K562 (cell line): ENCODE measurements around the gene ETFBKMT. TPM values are rescaled to one million over a fixed set of nuclear protein-coding genes. Genes with fewer than 3 reads are reported as not detected.
A peak's percentile ranks its signal among the peaks of the same experiment; 100 is the strongest.

ENCODE experiments used
- ATAC-seq: fragments of 200-7000 bp; cut with Tn5 transposase; 3 replicates; pipeline ENCODE4 v1.9.1; 2020; ENCODE audit warnings: moderate library complexity
- BruUV-seq: library from RNA; stranded (reverse); fragments of 400-500 nt; replicated peaks from 2 replicates; lab custom pipeline; 2021; lab: Mats Ljungman, UMichigan
- CTCF ChIA-PET: fragments of 300-600 bp; formaldehyde crosslinking; extraction: SDS; loops from one replicate; lab custom pipeline; 2021; ENCODE audit warnings: low intra/inter-chr PET ratio; lab: Yijun Ruan, JAX
- POLR2A ChIA-PET: fragments of 300-600, 350-650 bp; sonication (Branson Sonifier 250); formaldehyde crosslinking; extraction: SDS; loops from one replicate; lab custom pipeline; 2021; ENCODE audit warnings: antibody characterized with exemption, inconsistent platforms; lab: Yijun Ruan, JAX
- DNase-seq, 4 experiments: peaks; one replicate each; pipeline versions ENCODE4 v3.0.0 to v3.0.0-alpha.2; 2011 to 2018; ENCODE audit warnings: low spot score in 3 of 4, mixed read lengths in 3 of 4; ENCODE audit errors: extremely low read depth in 1 of 4
- FAIRE-seq: peaks from 2 replicates; lab custom pipeline; 2011; peaks lifted over from hg19 to GRCh38; lab: Jason Lieb, UNC
- H2AFZ ChIP-seq: 2 replicates; pipeline ENCODE4 v1.6.0; 2011; ENCODE audit warnings: low read depth, low read length, control low read depth, inconsistent platforms
- H3K27ac ChIP-seq: fragments of 200-600 bp; 3 replicates; pipeline ENCODE4 v1.8.0; 2011; ENCODE audit warnings: low read depth, mild to moderate bottlenecking, control low read depth, inconsistent platforms, low read length, moderate library complexity, mixed read lengths; ENCODE audit errors: extremely low read depth
- H3K27me3 ChIP-seq, 2 experiments: fragments of 300-600 bp in 1 of 2; 2 replicates in 1 of 2; 3 replicates in 1 of 2; pipeline versions ENCODE4 v1.6.0 to v1.8.0; 2011; ENCODE audit warnings: inconsistent platforms in 2 of 2, low read length in 2 of 2, mild to moderate bottlenecking in 1 of 2, mixed read lengths in 1 of 2, moderate library complexity in 1 of 2; ENCODE audit not compliant: control insufficient read depth in 2 of 2, insufficient read depth in 2 of 2
- H3K36me3 ChIP-seq: fragments of 300-600 bp; 3 replicates; pipeline ENCODE4 v1.8.0; 2011; ENCODE audit warnings: mild to moderate bottlenecking, low read length, inconsistent platforms; ENCODE audit not compliant: control insufficient read depth, insufficient read depth
- H3K4me1 ChIP-seq, 2 experiments: fragments of 200-600 bp in 1 of 2; replicated peaks in 1 of 2; 2 replicates in 1 of 2; 3 replicates in 1 of 2; pipeline versions ENCODE4 v1.5.1 to v1.8.0; 2011; ENCODE audit warnings: inconsistent platforms in 2 of 2, low read length in 2 of 2, mild to moderate bottlenecking in 1 of 2, mixed read lengths in 1 of 2, moderate library complexity in 1 of 2; ENCODE audit not compliant: control insufficient read depth in 2 of 2, insufficient read depth in 2 of 2
- H3K4me2 ChIP-seq: 2 replicates; pipeline ENCODE4 v1.6.1; 2011; ENCODE audit warnings: low read length, control low read depth, inconsistent platforms, mixed read lengths; ENCODE audit not compliant: insufficient read depth
- H3K4me3 ChIP-seq: fragments of 200-600 bp; sonication (generic), shearing (Covaris generic); 2 replicates; pipeline ENCODE4 v1.5.1; 2016; ENCODE audit warnings: control low read depth, inconsistent platforms
- H3K79me2 ChIP-seq: fragments of 200-600 bp; 3 replicates; pipeline ENCODE4 v1.8.0; 2011; ENCODE audit warnings: low read length, inconsistent platforms; ENCODE audit not compliant: control insufficient read depth, insufficient read depth
- H3K9ac ChIP-seq, 2 experiments: 2 replicates each; pipeline versions ENCODE4 v1.6.0 to v1.6.1; 2011; ENCODE audit warnings: low read depth in 2 of 2, low read length in 2 of 2, control low read depth in 1 of 2, inconsistent platforms in 1 of 2, mild to moderate bottlenecking in 1 of 2, mixed read lengths in 1 of 2; ENCODE audit not compliant: insufficient read depth in 1 of 2
- H3K9me1 ChIP-seq: one replicate; pipeline ENCODE4 v1.6.0; 2011; ENCODE audit warnings: inconsistent platforms, mild to moderate bottlenecking, low read length, moderate library complexity; ENCODE audit not compliant: control insufficient read depth, insufficient read depth
- H3K9me3 ChIP-seq: replicated peaks from 2 replicates; pipeline ENCODE4 v1.5.1; 2011; ENCODE audit warnings: low read depth, low read length, inconsistent platforms; ENCODE audit not compliant: control insufficient read depth, insufficient read depth
- H4K20me1 ChIP-seq: replicated peaks from 2 replicates; pipeline ENCODE4 v1.6.1; 2011; ENCODE audit warnings: low read length, inconsistent platforms, mixed read lengths; ENCODE audit not compliant: control insufficient read depth, insufficient read depth
- CEBPG ChIP-seq, 3 experiments: fragments of 200-800 bp in 1 of 3; sonication (Bioruptor generic) in 1 of 3; sonication (generic) in 1 of 3; formaldehyde crosslinking in 1 of 3; IDR thresholded peaks in 2 of 3; conservative IDR thresholded peaks in 1 of 3; 2 replicates each; pipeline versions ENCODE4 v1.6.1 to v1.8.0; 2016 to 2022; ENCODE audit warnings: missing compliant biosample characterization in 2 of 3, missing genetic modification characterization in 2 of 3, mild to moderate bottlenecking in 1 of 3, missing genetic modification reagents in 1 of 3
- DACH1 ChIP-seq: fragments of 450-650 bp; IDR thresholded peaks from 2 replicates; pipeline ENCODE4 v1.6.1; 2018; ENCODE audit not compliant: partially characterized antibody
- EP300 ChIP-seq: IDR thresholded peaks from 2 replicates; pipeline ENCODE4 v1.6.1; 2012; ENCODE audit warnings: low read length, improper control_type of control experiment
- HNRNPH1 ChIP-seq: fragments of 200-400 bp; formaldehyde crosslinking; optimal IDR thresholded peaks from 2 replicates; pipeline ENCODE3; 2017; ENCODE audit warnings: low read depth, mild to moderate bottlenecking, low read length, moderate library complexity
- NUFIP1 ChIP-seq: fragments of 450-650 bp; IDR thresholded peaks from 2 replicates; pipeline ENCODE4 v1.6.1; 2018; ENCODE audit not compliant: partially characterized antibody
- PHF21A ChIP-seq: fragments of 450-650 bp; IDR thresholded peaks from 2 replicates; pipeline ENCODE4 v1.6.1; 2017; ENCODE audit warnings: low read depth, borderline replicate concordance
- RBFOX2 ChIP-seq: fragments of 200-400 bp; formaldehyde crosslinking; IDR thresholded peaks from 2 replicates; pipeline ENCODE4 v1.6.1; 2017; ENCODE audit warnings: low read depth, mild to moderate bottlenecking, low read length, moderate library complexity
- STAG1 ChIP-seq: sonication (generic); formaldehyde crosslinking; IDR thresholded peaks from 2 replicates; pipeline ENCODE4 v1.5.0; 2020; ENCODE audit warnings: missing genetic modification reagents, borderline replicate concordance
- ZFP30 ChIP-seq: fragments of 250-450 bp; sonication (Bioruptor Pico); IDR thresholded peaks from 2 replicates; pipeline ENCODE4 v1.8.0; 2022; ENCODE audit warnings: moderate library complexity, mild to moderate bottlenecking, inconsistent platforms, borderline replicate concordance
- ZNF143 ChIP-seq: sonication (generic); formaldehyde crosslinking; IDR thresholded peaks from 2 replicates; pipeline ENCODE4 v1.9.0; 2022; ENCODE audit warnings: mild to moderate bottlenecking, missing genetic modification reagents
- WGBS: fragments of 100-300 bp; shearing (Covaris generic); methylation state at CpG from one replicate; pipeline ENCODE4 v1.1.6; 2016; ENCODE audit warnings: low coverage, mixed read lengths; ENCODE audit not compliant: insufficient coverage; ENCODE audit errors: missing lambda C conversion rate; 5-methylcytosine and 5-hydroxymethylcytosine counted together
- in situ Hi-C: fragments of 300-500 bp; cut with MboI; formaldehyde crosslinking; loops from 4 replicates; pipeline ENCODE4 v1.15.0; 2018; ENCODE audit warnings: inconsistent platforms, mixed read lengths
- intact Hi-C: fragments of 100-400 bp; cut with micrococcal nuclease; formaldehyde crosslinking; loops from 2 replicates; pipeline ENCODE4 v1.14.2; 2022
- polyA plus RNA-seq, 8 experiments: library from polyadenylated mRNA; depleted of rRNA in 4 of 8; stranded (reverse) in 5 of 8; unstranded in 3 of 8; fragments of >200 nt; fragmentation: Nextera tagmentation in 2 of 8; fragmentation: Illumina TruSeq in 1 of 8; extraction: Ambion mirVana in 2 of 8; extraction: Trizol in 1 of 8; gene quantifications; 2 replicates each; pipeline versions ENCODE4 v1.2.1 to v1.2.3, GENCODE V29; 2011 to 2014; ENCODE audit warnings: inconsistent platforms in 1 of 8, missing spikeins in 1 of 8
- total RNA-seq, 7 experiments: library from RNA; depleted of rRNA in 6 of 7; stranded (reverse); fragments of >200 nt in 6 of 7; fragmentation: Illumina TruSeq in 2 of 7; extraction: Trizol in 2 of 7; gene quantifications; 2 replicates each; pipeline versions ENCODE4 v1.2.1 to v1.2.3, GENCODE V29; 2011 to 2021; ENCODE audit warnings: low replicate concordance in 1 of 7
- TF ChIP-seq, protein P1 (sequence below): sonication (generic); formaldehyde crosslinking; IDR thresholded peaks from 2 replicates; pipeline ENCODE4 v1.4.0; 2020; ENCODE audit warnings: mild to moderate bottlenecking, missing genetic modification reagents

The ETFBKMT gene
- total and polyA plus RNA-seq, 9 of the 15 experiments (the other 6 are each of a cell fraction or from before 2014, with no cell fraction given) = 0.18 to 1.7 (median 0.96) TPM

DNA sequence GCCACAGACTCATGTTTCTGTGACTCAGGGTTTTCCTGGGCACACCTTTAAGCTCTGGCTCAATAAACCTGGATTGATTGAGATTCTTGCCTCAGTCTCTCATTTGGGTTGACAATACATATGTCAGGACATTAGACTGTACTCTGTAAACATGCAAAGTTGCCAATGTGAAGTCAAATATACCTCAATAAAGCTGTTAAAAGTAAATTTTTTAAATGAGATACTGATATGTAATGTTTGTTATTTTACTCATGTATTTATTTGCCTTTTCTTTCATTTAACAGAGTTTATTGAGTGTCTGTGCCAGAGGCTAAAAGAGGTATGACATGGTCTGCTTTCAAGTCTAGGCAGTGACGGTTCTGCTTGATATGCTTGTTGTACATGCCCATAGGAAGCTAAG lies 3.7 kb upstream of the ETFBKMT start:
- no peak for DNase-seq
- H3K4me2 ChIP-seq = no peak overlapping the region
- WGBS = 88% methylated on average over 1 of the region's 1 CpG
- POLR2A ChIA-PET = interaction anchor here (1.4 kb wide), 1 partner anchor 9 kb away, joined by 5 read pairs; no protein-coding TSS in a partner anchor
- FAIRE-seq = no peak
- peaks cover 3 to 6% of the 10 kb centered on the region in 2 experiments; a peak in 3 of 5 replicates for H3K4me1 ChIP-seq
- no peak overlapping the region for H3K27ac ChIP-seq
- no peak overlapping the region for H3K9ac ChIP-seq
- H3K27me3 ChIP-seq = no peaks in the 10 kb centered on the region
- in situ Hi-C loops (loop anchor here (5.0 kb wide), 1 partner anchor 652 kb away; no protein-coding TSS in a partner anchor), intact Hi-C loops (loop anchor here (5.0 to 10.0 kb wide), 3 partner anchors 77 to 1099 kb away; partner anchors contain the start of gene YARS2)
- no peaks in the 10 kb centered on the region for H3K9me1 ChIP-seq
- no peaks in the 10 kb centered on the region for H3K9me3 ChIP-seq
- TF ChIP-seq PHF21A = no peak
- no peak for TF ChIP-seq STAG1 (CRISPR knock-in tag)
- no peak for TF ChIP-seq ZNF143 (CRISPR knock-in tag)
- TF ChIP-seq DACH1 = no peak
- TF ChIP-seq, protein P1, sequence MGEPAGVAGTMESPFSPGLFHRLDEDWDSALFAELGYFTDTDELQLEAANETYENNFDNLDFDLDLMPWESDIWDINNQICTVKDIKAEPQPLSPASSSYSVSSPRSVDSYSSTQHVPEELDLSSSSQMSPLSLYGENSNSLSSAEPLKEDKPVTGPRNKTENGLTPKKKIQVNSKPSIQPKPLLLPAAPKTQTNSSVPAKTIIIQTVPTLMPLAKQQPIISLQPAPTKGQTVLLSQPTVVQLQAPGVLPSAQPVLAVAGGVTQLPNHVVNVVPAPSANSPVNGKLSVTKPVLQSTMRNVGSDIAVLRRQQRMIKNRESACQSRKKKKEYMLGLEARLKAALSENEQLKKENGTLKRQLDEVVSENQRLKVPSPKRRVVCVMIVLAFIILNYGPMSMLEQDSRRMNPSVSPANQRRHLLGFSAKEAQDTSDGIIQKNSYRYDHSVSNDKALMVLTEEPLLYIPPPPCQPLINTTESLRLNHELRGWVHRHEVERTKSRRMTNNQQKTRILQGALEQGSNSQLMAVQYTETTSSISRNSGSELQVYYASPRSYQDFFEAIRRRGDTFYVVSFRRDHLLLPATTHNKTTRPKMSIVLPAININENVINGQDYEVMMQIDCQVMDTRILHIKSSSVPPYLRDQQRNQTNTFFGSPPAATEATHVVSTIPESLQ (CRISPR knock-in tag) = no peak
- no peak for TF ChIP-seq EP300
- TF ChIP-seq RBFOX2 = no peak
- no peak for TF ChIP-seq CEBPG (CRISPR knock-in tag; IDR thresholded peaks at IDR 0.05)
- TF ChIP-seq CEBPG (tag; conservative IDR thresholded peaks at IDR 0.05 in 1 of 2, IDR thresholded peaks at IDR 0.05 in 1 of 2) = no peak
- no peak for TF ChIP-seq ZFP30 (CRISPR knock-in tag)
- no peak for TF ChIP-seq HNRNPH1
- TF ChIP-seq NUFIP1 = no peak
- H2AFZ ChIP-seq = peak overlapping the region; percentile 82
- no peak overlapping the region for H3K4me3 ChIP-seq
- H4K20me1 ChIP-seq = no peaks in the 10 kb centered on the region
- no peaks in the 10 kb centered on the region for H3K36me3 ChIP-seq
- CTCF ChIA-PET = no interaction called here
- no peaks in the 10 kb centered on the region for H3K79me2 ChIP-seq
- ATAC-seq = no peak
- no TSS peak for BruUV-seq
